Neural progenitor cell (in vitro differentiated cells): ENCODE data around the gene ST3GAL2.
"Not testable (repeated sequence)": the region's sequence is repeated elsewhere in the genome, so short reads cannot be mapped to it uniquely, and the experiment has no call there.

ENCODE experiments used
- CTCF ChIP-seq: fragments of 200-600 bp; sonication (generic); IDR thresholded peaks from 2 replicates; pipeline ENCODE4 v1.5.1; 2017; ENCODE audit warnings: antibody characterized with exemption, mild to moderate bottlenecking
- EZH2 ChIP-seq: fragments of 200-600 bp; sonication (generic); IDR thresholded peaks from 2 replicates; pipeline ENCODE4 v1.6.1; 2017; ENCODE audit warnings: antibody characterized with exemption, mild to moderate bottlenecking, moderate library complexity
- EZH2phosphoT487 ChIP-seq: fragments of 200-600 bp; sonication (generic); IDR thresholded peaks from 2 replicates; pipeline ENCODE4 v1.6.1; 2017; ENCODE audit warnings: antibody characterized with exemption

- TF ChIP-seq CTCF, EZH2, EZH2phosphoT487: not testable (repeated sequence)
Observed at GRCh38 chr16:70332728-70333127, 106.2 kb downstream of the ST3GAL2 start.
